GM23248 (cell line): ENCODE data around the gene PROCR.

Experiments
- EZH2 ChIP-seq: fragments of 200-600 bp; sonication (generic); IDR thresholded peaks from 2 replicates; pipeline ENCODE4 v1.6.1; 2018; ENCODE audit warnings: antibody characterized with exemption, mild to moderate bottlenecking; ENCODE audit not compliant: insufficient read depth, poor library complexity, severe bottlenecking
- EZH2phosphoT487 ChIP-seq: fragments of 200-600 bp; sonication (generic); IDR thresholded peaks from 2 replicates; pipeline ENCODE4 v1.6.1; 2018; ENCODE audit warnings: antibody characterized with exemption, moderate library complexity, mild to moderate bottlenecking, low read depth; ENCODE audit not compliant: insufficient read depth

- TF ChIP-seq EZH2 (no peak), EZH2phosphoT487 (no peak)
Measured at GRCh38 chr20:35200267-35200666, 28.4 kb downstream of the PROCR start.
